ENCODE measurements around the gene LDAH. TPM values are rescaled to one million over a fixed set of nuclear protein-coding genes. Genes with fewer than 3 reads are reported as not detected.

Gene LDAH
- total and polyA plus RNA-seq, 2 experiments from 2014 or later, result 12.1 to 37.5 TPM

GRCh38 chr2:20759487-20759886, 63.4 kb downstream of the LDAH start:
- TF ChIP-seq, protein P1, sequence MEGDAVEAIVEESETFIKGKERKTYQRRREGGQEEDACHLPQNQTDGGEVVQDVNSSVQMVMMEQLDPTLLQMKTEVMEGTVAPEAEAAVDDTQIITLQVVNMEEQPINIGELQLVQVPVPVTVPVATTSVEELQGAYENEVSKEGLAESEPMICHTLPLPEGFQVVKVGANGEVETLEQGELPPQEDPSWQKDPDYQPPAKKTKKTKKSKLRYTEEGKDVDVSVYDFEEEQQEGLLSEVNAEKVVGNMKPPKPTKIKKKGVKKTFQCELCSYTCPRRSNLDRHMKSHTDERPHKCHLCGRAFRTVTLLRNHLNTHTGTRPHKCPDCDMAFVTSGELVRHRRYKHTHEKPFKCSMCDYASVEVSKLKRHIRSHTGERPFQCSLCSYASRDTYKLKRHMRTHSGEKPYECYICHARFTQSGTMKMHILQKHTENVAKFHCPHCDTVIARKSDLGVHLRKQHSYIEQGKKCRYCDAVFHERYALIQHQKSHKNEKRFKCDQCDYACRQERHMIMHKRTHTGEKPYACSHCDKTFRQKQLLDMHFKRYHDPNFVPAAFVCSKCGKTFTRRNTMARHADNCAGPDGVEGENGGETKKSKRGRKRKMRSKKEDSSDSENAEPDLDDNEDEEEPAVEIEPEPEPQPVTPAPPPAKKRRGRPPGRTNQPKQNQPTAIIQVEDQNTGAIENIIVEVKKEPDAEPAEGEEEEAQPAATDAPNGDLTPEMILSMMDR (conservative IDR thresholded peaks at IDR 0.05; ENCODE audit: low read depth in 2 of 2), result no peak
- TF ChIP-seq EZH2phosphoT487 (IDR thresholded peaks at IDR 0.05; ENCODE audit: unreplicated experiment) (no peak), ETS1 (IDR thresholded peaks at IDR 0.05) (no peak), CREB1 (CRISPR knock-in tag; IDR thresholded peaks at IDR 0.05; ENCODE audit: low read depth) (no peak), NANOG (IDR thresholded peaks at IDR 0.05; ENCODE audit: borderline replicate concordance) (no peak), ZNF331 (CRISPR knock-in tag; IDR thresholded peaks at IDR 0.05; ENCODE audit: low read depth) (no peak), JUNB (IDR thresholded peaks at IDR 0.05; ENCODE audit: unreplicated experiment) (no peak), ZNF114 (CRISPR knock-in tag; IDR thresholded peaks at IDR 0.05) (no peak), STAT1 (IDR thresholded peaks at IDR 0.05; ENCODE audit: unreplicated experiment) (no peak), ZNF462 (CRISPR knock-in tag; IDR thresholded peaks at IDR 0.05) (no peak)
- TF ChIP-seq, protein P2, sequence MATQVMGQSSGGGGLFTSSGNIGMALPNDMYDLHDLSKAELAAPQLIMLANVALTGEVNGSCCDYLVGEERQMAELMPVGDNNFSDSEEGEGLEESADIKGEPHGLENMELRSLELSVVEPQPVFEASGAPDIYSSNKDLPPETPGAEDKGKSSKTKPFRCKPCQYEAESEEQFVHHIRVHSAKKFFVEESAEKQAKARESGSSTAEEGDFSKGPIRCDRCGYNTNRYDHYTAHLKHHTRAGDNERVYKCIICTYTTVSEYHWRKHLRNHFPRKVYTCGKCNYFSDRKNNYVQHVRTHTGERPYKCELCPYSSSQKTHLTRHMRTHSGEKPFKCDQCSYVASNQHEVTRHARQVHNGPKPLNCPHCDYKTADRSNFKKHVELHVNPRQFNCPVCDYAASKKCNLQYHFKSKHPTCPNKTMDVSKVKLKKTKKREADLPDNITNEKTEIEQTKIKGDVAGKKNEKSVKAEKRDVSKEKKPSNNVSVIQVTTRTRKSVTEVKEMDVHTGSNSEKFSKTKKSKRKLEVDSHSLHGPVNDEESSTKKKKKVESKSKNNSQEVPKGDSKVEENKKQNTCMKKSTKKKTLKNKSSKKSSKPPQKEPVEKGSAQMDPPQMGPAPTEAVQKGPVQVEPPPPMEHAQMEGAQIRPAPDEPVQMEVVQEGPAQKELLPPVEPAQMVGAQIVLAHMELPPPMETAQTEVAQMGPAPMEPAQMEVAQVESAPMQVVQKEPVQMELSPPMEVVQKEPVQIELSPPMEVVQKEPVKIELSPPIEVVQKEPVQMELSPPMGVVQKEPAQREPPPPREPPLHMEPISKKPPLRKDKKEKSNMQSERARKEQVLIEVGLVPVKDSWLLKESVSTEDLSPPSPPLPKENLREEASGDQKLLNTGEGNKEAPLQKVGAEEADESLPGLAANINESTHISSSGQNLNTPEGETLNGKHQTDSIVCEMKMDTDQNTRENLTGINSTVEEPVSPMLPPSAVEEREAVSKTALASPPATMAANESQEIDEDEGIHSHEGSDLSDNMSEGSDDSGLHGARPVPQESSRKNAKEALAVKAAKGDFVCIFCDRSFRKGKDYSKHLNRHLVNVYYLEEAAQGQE (IDR thresholded peaks at IDR 0.05; ENCODE audit: unreplicated experiment), result no peak
- Histone ChIP-seq H3F3A (replicated peaks; ENCODE audit: low read depth) (no peaks in the 10 kb centered on the region), H3K4me1 (ENCODE audit: insufficient read depth) (no peaks in the 10 kb centered on the region), H3K4me2 (no peak overlapping the region), H3K4me3 (no peak overlapping the region), H3K79me2 (replicated peaks; ENCODE audit: insufficient read depth) (no peaks in the 10 kb centered on the region), H3K9me2 (ENCODE audit: insufficient read depth) (0 out of 2 replicates have a peak, but pooled peaks cover 3% of the 10 kb centered on the region), H3K27ac (ENCODE audit: low read depth) (no peak overlapping the region), H4K20me1 (replicated peaks; ENCODE audit: insufficient read depth) (peaks cover 10% of the 10 kb centered on the region), H2AFZ (no peak overlapping the region), H3K36me3 (ENCODE audit: insufficient read depth) (no peaks in the 10 kb centered on the region), H3K27me3 (ENCODE audit: insufficient read depth) (no peaks in the 10 kb centered on the region)
- Mint-ChIP-seq H3K4me1 (peaks cover 6% of the 10 kb centered on the region; the same call in 2 of the 3 replicates), H3K36me3 (ENCODE audit: low read depth) (peaks cover 17% of the 10 kb centered on the region), H3K9me3 (no peaks in the 10 kb centered on the region; the same call in 1 of the 3 replicates), H3K27me3 (ENCODE audit: insufficient read depth, low read depth, poor library complexity) (no peaks in the 10 kb centered on the region), H3K27ac (no peak overlapping the region), H3K4me3 (no peak overlapping the region)
- DNase-seq (ENCODE audit: low spot score), result no peak
- ATAC-seq, result no peak

Data from GM23338 (cell line).